Adrenal gland (tissue), 12 donors: ENCODE results near the gene PRPF38A. TPM values are rescaled to one million over a fixed set of nuclear protein-coding genes. Genes with fewer than 3 reads are reported as not detected.

Experiments used
- DNase-seq, 7 donors: peaks; one replicate each; pipeline ENCODE4 v3.0.0-alpha.2; 2019 to 2020
- H3K27ac ChIP-seq, 5 donors: fragments of 200-600 bp; sonication (generic) in 4 of 5; 1 replicate in 3 of 5; 2 replicates in 2 of 5; pipeline versions ENCODE4 v1.5.1 to v1.8.0; 2016 to 2020; ENCODE audit warnings: mild to moderate bottlenecking in 1 of 5
- H3K27me3 ChIP-seq: fragments of 200-600 bp; 2 replicates; pipeline ENCODE4 v1.8.0; 2021
- H3K36me3 ChIP-seq, 2 donors: fragments of 200-600 bp; replicated peaks in 1 of 2; 1 replicate in 1 of 2; 2 replicates in 1 of 2; pipeline versions ENCODE4 v1.5.1 to v1.8.0; 2018 to 2022
- H3K4me1 ChIP-seq, 2 donors: fragments of 200-600 bp; replicated peaks in 1 of 2; 1 replicate in 1 of 2; 2 replicates in 1 of 2; pipeline versions ENCODE4 v1.5.1 to v1.8.0; 2018 to 2021
- H3K4me3 ChIP-seq, 4 donors: fragments of 200-600 bp; sonication (generic) in 3 of 4; one replicate each; pipeline ENCODE4 v1.5.1; 2016 to 2018
- H3K9me3 ChIP-seq, 3 donors: fragments of 200-600 bp; sonication (generic) in 1 of 3; replicated peaks in 1 of 3; 1 replicate in 2 of 3; 2 replicates in 1 of 3; pipeline versions ENCODE4 v1.5.1 to v1.8.0; 2016 to 2021
- POLR2A ChIP-seq, 2 donors: fragments of 450-650 bp; IDR thresholded peaks; one replicate each; pipeline ENCODE4 v1.6.1; 2017; ENCODE audit warnings: antibody characterized with exemption in 2 of 2, mild to moderate bottlenecking in 2 of 2, moderate library complexity in 1 of 2
- WGBS, 4 donors: extraction: QIAGEN DNeasy Blood & Tissue Kit in 2 of 4; methylation state at CpG; one replicate each; pipeline versions ENCODE4 v1.1.5 to v1.1.7; 2013 to 2017; 5-methylcytosine and 5-hydroxymethylcytosine counted together
- intact Hi-C, 2 donors: fragments of 100-400 bp; cut with DNase I; formaldehyde crosslinking; loops; one replicate each; pipeline versions ENCODE4 v1.14.1 to v1.15.0; 2022 to 2023
- polyA plus RNA-seq, 3 donors: library from polyadenylated mRNA; stranded (reverse); fragments of 200-250 nt in 2 of 3; fragments of 350-450 nt in 1 of 3; fragmentation: Illumina TruSeq in 1 of 3; extraction: RNeasy Lipid Tissue Mini Kit (QIAGEN cat#74804) in 1 of 3; gene quantifications; one replicate each; pipeline ENCODE4 v1.2.3, GENCODE V29; 2013 to 2014
- total RNA-seq, 9 donors: library from RNA; depleted of rRNA in 4 of 9; stranded (reverse); fragments of >200 nt in 4 of 9; fragments of 120-200 nt in 1 of 9; fragmentation: NEBNext Ultra II Directional in 1 of 9; extraction: Animal tissue kit (Norgen Biotek cat#: 25700) in 1 of 9; gene quantifications; one replicate each; pipeline versions ENCODE4 v1.1.0 to v1.2.4, GENCODE V29; 2013 to 2023
- TF ChIP-seq, protein P1 (sequence below), 6 experiments: fragments of 450-650 bp in 4 of 6; fragments of 200-600 bp in 2 of 6; sonication (generic) in 1 of 6; IDR thresholded peaks; 1 replicate in 5 of 6; 2 replicates in 1 of 6; pipeline versions ENCODE4 v1.5.1 to v1.8.0; 2016 to 2021; ENCODE audit warnings: antibody characterized with exemption in 6 of 6, mild to moderate bottlenecking in 2 of 6, moderate library complexity in 1 of 6
- donor health status: healthy with polysubstance abuse.
- donor health status: Bipolar disorder and iron deficiency.
- donor health status: DM: yes; HTN: yes; CAD: no.
- donor health status: DM: no; HTN: no; CAD: no.
- donor health status: DM: no; HTN: no; CAD: no.
- donor health status: DM: yes; HTN: yes; CAD: no.

The PRPF38A gene
- total and polyA plus RNA-seq, 12 donors = 5.1 to 33.7 (median 18.6) TPM

DNA sequence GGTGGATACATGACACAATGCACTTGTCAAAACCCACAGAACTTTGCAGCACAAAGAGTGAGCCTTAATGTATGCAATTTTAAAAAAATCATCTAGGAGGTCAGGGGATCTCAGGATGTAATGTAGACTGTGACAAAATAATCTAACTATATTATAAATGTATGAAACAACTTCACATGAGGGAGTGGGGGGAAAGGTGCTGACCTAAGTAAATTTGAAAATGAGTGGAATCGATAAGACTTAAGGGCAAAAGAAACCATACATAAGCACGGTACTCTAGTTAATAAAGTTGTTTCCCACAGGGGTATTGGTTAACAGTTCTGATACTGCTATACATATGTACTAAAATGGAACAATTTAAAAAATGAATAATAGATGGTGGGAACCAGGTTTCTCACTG lies 64.7 kb downstream of the PRPF38A start:
- Histone ChIP-seq H3K4me1 (peaks cover 0 to 9% of the 10 kb centered on the region in 2 donors), H3K36me3 (peaks cover 0 to 3% of the 10 kb centered on the region in 2 donors), H3K4me3 (no peak overlapping the region), H3K27ac (no peak overlapping the region), H3K27me3 (no peaks in the 10 kb centered on the region), H3K9me3 (no peaks in the 10 kb centered on the region)
- TF ChIP-seq, protein P1, sequence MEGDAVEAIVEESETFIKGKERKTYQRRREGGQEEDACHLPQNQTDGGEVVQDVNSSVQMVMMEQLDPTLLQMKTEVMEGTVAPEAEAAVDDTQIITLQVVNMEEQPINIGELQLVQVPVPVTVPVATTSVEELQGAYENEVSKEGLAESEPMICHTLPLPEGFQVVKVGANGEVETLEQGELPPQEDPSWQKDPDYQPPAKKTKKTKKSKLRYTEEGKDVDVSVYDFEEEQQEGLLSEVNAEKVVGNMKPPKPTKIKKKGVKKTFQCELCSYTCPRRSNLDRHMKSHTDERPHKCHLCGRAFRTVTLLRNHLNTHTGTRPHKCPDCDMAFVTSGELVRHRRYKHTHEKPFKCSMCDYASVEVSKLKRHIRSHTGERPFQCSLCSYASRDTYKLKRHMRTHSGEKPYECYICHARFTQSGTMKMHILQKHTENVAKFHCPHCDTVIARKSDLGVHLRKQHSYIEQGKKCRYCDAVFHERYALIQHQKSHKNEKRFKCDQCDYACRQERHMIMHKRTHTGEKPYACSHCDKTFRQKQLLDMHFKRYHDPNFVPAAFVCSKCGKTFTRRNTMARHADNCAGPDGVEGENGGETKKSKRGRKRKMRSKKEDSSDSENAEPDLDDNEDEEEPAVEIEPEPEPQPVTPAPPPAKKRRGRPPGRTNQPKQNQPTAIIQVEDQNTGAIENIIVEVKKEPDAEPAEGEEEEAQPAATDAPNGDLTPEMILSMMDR (IDR thresholded peaks at IDR 0.05) = no peak
- no peak for TF ChIP-seq POLR2A (IDR thresholded peaks at IDR 0.05)
- intact Hi-C loops = no loop called here
- no peak for DNase-seq
- 92 to 100% (median 98%) methylated on average over 2 of the region's 2 CpGs for WGBS, 4 donors

Other genes starting within 250 kb of the PRPF38A start
- gene CC2D1B, start 38.4 kb upstream of the PRPF38A start, total RNA-seq = 10 to 100 TPM; 24.7 to 40.6 (median 29.6) TPM
- gene CC2D1B, start 38.4 kb upstream of the PRPF38A start, polyA plus RNA-seq = 10 to 100 TPM; 23.8 to 43.0 (median 32.0) TPM
- gene ORC1, start 179 bp upstream of the PRPF38A start, total RNA-seq = 1 to 10 TPM in 2 of 9 donors, under 1 TPM in 5, not detected in 2; 0.68 to 3.7 (median 0.92) TPM
- 1 to 10 TPM in 1 of 3 donors, under 1 TPM in 2; 0.56 to 1.4 (median 0.61) TPM for gene ORC1, start 179 bp upstream of the PRPF38A start, polyA plus RNA-seq
- gene TUT4, start 148.5 kb downstream of the PRPF38A start, total RNA-seq = 10 to 100 TPM; 35.2 to 80.9 (median 69.5) TPM
- gene TUT4, start 148.5 kb downstream of the PRPF38A start, polyA plus RNA-seq = 10 to 100 TPM; 29.7 to 74.6 (median 53.3) TPM
- 10 to 100 TPM in 8 of 9 donors, 1 to 10 TPM in 1; 4.2 to 81.5 (median 17.2) TPM for gene GPX7, start 197.8 kb downstream of the PRPF38A start, total RNA-seq
- gene GPX7, start 197.8 kb downstream of the PRPF38A start, polyA plus RNA-seq = 10 to 100 TPM in 2 of 3 donors, 1 to 10 TPM in 1; 8.9 to 15.6 (median 15.5) TPM
- gene SHISAL2A, start 228.6 kb downstream of the PRPF38A start, total RNA-seq = under 1 TPM in 6 of 9 donors, not detected in 3; 0.11 to 0.79 (median 0.52) TPM
- gene SHISAL2A, start 228.6 kb downstream of the PRPF38A start, polyA plus RNA-seq = 1 to 10 TPM in 1 of 3 donors, under 1 TPM in 2; 0.20 to 1.9 (median 0.57) TPM